Osteoblast (primary cell): ENCODE data around the gene OR2S2. TPM values are rescaled to one million over a fixed set of nuclear protein-coding genes. Genes with fewer than 3 reads are reported as not detected.

ENCODE experiments used
- DNase-seq: peaks from one replicate; pipeline ENCODE4 v3.0.0; 2011; ENCODE audit warnings: low spot score, mixed read lengths; ENCODE audit not compliant: insufficient read length; ENCODE audit errors: missing footprints
- H2AFZ ChIP-seq: 2 replicates; pipeline ENCODE4 v1.6.0; 2011; ENCODE audit warnings: mild to moderate bottlenecking, low read length
- H3K27ac ChIP-seq: 2 replicates; pipeline ENCODE4 v1.5.1; 2011; ENCODE audit warnings: mild to moderate bottlenecking, low read depth, low read length, moderate library complexity
- H3K27me3 ChIP-seq: 2 replicates; pipeline ENCODE4 v1.6.0; 2012; ENCODE audit warnings: mild to moderate bottlenecking, control low read depth, inconsistent platforms, low read length, moderate library complexity; ENCODE audit not compliant: insufficient read depth
- H3K36me3 ChIP-seq: 2 replicates; pipeline ENCODE4 v1.5.1; 2011; ENCODE audit warnings: mild to moderate bottlenecking, low read length, control low read depth, moderate library complexity; ENCODE audit not compliant: insufficient read depth
- H3K4me1 ChIP-seq: 2 replicates; pipeline ENCODE4 v1.5.1; 2011; ENCODE audit warnings: mild to moderate bottlenecking, low read length, control low read depth, moderate library complexity; ENCODE audit not compliant: insufficient read depth
- H3K4me2 ChIP-seq: 2 replicates; pipeline ENCODE4 v1.6.0; 2011; ENCODE audit warnings: mild to moderate bottlenecking, low read length; ENCODE audit not compliant: insufficient read depth
- H3K4me3 ChIP-seq: fragments of 200-600 bp; sonication (generic); 3 replicates; pipeline ENCODE4 v1.5.1; 2012; ENCODE audit warnings: mild to moderate bottlenecking, low read length, inconsistent platforms; ENCODE audit not compliant: insufficient read depth
- H3K79me2 ChIP-seq: 2 replicates; pipeline ENCODE4 v1.6.0; 2012; ENCODE audit warnings: mild to moderate bottlenecking, low read length, control low read depth, inconsistent platforms; ENCODE audit not compliant: insufficient read depth
- H3K9me3 ChIP-seq: 2 replicates; pipeline ENCODE4 v1.5.1; 2011; ENCODE audit warnings: low read depth, low read length, control low read depth
- H4K20me1 ChIP-seq: 2 replicates; pipeline ENCODE4 v1.6.0; 2012; ENCODE audit warnings: mild to moderate bottlenecking, low read length, control low read depth; ENCODE audit not compliant: insufficient read depth
- CTCF ChIP-seq: IDR thresholded peaks from 2 replicates; pipeline ENCODE4 v1.5.1; 2011; ENCODE audit warnings: mild to moderate bottlenecking, low read depth, low read length, moderate library complexity; ENCODE audit errors: extremely low read depth
- total RNA-seq: library from RNA; depleted of rRNA; stranded (reverse); fragments of >200 nt; gene quantifications from 2 replicates; pipeline ENCODE4 v1.2.3, GENCODE V29; 2012

Gene OR2S2
- total RNA-seq, 1 donor: under 0.01 TPM

- Histone ChIP-seq H3K27me3 (no peaks in the 10 kb centered on the region), H3K4me3 (no peak overlapping the region), H3K4me2 (peak overlapping the region; percentile 45), H3K9me3 (no peaks in the 10 kb centered on the region), H3K4me1 (peaks cover 20% of the 10 kb centered on the region), H2AFZ (peak overlapping the region; percentile 65), H4K20me1 (no peaks in the 10 kb centered on the region), H3K36me3 (no peaks in the 10 kb centered on the region), H3K27ac (no peak overlapping the region), H3K79me2 (no peaks in the 10 kb centered on the region)
- peak; percentile 74 for DNase-seq
- peak; percentile 87 for TF ChIP-seq CTCF
Measured at GRCh38 chr9:35954942-35955546, 2.9 kb downstream of the OR2S2 start.

- peaks cover 13% of the 10 kb centered on the region for H3K4me1 ChIP-seq
- H3K9me3 ChIP-seq: no peaks in the 10 kb centered on the region
- no peak overlapping the region for H3K4me3 ChIP-seq
- no peaks in the 10 kb centered on the region for H3K36me3 ChIP-seq
- no peaks in the 10 kb centered on the region for H4K20me1 ChIP-seq
- no peak for DNase-seq
- no peak overlapping the region for H3K4me2 ChIP-seq
- H3K79me2 ChIP-seq: no peaks in the 10 kb centered on the region
- H3K27ac ChIP-seq: no peak overlapping the region
- H3K27me3 ChIP-seq: no peaks in the 10 kb centered on the region
- no peak for TF ChIP-seq CTCF
- H2AFZ ChIP-seq: peak overlapping the region; percentile 86
Measured at GRCh38 chr9:35952526-35953191, 5.3 kb downstream of the OR2S2 start.

- peak overlapping the region; percentile 53 for H3K27ac ChIP-seq
- no peak overlapping the region for H3K4me2 ChIP-seq
- no peaks in the 10 kb centered on the region for H4K20me1 ChIP-seq
- H3K4me3 ChIP-seq: no peak overlapping the region
- peak; percentile 41 for DNase-seq
- no peaks in the 10 kb centered on the region for H3K9me3 ChIP-seq
- peak overlapping the region; percentile 13 for H2AFZ ChIP-seq
- no peak for TF ChIP-seq CTCF
- H3K27me3 ChIP-seq: no peaks in the 10 kb centered on the region
- no peaks in the 10 kb centered on the region for H3K79me2 ChIP-seq
- H3K36me3 ChIP-seq: no peaks in the 10 kb centered on the region
- H3K4me1 ChIP-seq: peaks cover 13% of the 10 kb centered on the region
Measured at GRCh38 chr9:35951736-35952135, 6.2 kb downstream of the OR2S2 start.

GRCh38 chr9:35948901-35949318 lies 9.0 kb downstream of the OR2S2 start:
- Histone ChIP-seq H3K9me3 (no peaks in the 10 kb centered on the region), H3K27me3 (no peaks in the 10 kb centered on the region), H2AFZ (peak overlapping the region; percentile 84), H3K4me3 (no peak overlapping the region), H4K20me1 (no peaks in the 10 kb centered on the region), H3K27ac (no peak overlapping the region), H3K36me3 (no peaks in the 10 kb centered on the region), H3K4me2 (no peak overlapping the region), H3K79me2 (no peaks in the 10 kb centered on the region), H3K4me1 (peaks cover 15% of the 10 kb centered on the region)
- DNase-seq: no peak
- no peak for TF ChIP-seq CTCF
